Measurements from ENCODE around the gene IQCM.

Gene IQCM

DNA sequence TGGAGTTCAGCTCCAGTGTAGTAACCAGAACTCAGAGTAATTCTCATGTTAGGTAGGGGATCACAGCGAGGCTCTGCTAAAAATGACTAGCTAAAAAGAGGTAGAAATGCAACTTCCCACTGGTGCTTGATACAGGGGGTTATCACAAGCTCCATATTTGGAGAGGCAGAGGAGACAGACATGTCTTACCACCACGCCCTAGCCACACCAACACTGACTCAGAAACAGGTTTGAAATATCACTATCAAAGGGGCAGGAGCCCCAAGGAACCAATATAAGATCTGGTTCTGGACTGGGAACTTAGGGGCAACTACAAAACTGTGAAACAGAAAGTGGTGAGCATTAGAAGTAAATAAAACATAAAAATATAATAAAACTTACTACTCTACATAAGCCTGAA, 62.9 kb downstream of the IQCM start:
- TF ChIP-seq, protein P1, sequence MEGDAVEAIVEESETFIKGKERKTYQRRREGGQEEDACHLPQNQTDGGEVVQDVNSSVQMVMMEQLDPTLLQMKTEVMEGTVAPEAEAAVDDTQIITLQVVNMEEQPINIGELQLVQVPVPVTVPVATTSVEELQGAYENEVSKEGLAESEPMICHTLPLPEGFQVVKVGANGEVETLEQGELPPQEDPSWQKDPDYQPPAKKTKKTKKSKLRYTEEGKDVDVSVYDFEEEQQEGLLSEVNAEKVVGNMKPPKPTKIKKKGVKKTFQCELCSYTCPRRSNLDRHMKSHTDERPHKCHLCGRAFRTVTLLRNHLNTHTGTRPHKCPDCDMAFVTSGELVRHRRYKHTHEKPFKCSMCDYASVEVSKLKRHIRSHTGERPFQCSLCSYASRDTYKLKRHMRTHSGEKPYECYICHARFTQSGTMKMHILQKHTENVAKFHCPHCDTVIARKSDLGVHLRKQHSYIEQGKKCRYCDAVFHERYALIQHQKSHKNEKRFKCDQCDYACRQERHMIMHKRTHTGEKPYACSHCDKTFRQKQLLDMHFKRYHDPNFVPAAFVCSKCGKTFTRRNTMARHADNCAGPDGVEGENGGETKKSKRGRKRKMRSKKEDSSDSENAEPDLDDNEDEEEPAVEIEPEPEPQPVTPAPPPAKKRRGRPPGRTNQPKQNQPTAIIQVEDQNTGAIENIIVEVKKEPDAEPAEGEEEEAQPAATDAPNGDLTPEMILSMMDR (IDR thresholded peaks at IDR 0.05; ENCODE audit: low read depth, low read length), result no peak
- H3K4me3 ChIP-seq (ENCODE audit: low read depth, low read length), result no peak overlapping the region

DNA sequence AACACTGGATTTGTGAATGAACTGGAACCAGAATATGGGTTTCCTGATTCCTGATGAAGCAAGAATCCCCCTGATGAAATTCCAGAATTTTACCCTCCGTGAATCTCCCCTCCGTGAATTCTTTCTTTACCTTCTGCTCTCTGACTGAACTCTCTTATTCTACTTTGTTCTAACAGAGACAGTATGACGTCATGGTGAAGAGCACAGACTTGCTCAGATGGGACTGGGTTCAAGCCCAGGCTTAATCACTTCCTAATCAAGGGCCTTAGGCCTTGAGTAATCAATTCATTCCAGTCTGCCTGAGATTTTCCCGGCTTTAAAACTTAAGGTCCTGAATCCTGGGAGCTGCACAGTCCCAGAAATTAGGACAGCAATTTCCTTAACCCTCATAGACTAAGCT, 64.5 kb downstream of the IQCM start:
- TF ChIP-seq, protein P1 (IDR thresholded peaks at IDR 0.05; ENCODE audit: low read depth, low read length), result no peak
- H3K4me3 ChIP-seq (ENCODE audit: low read depth, low read length), result no peak overlapping the region

DNA sequence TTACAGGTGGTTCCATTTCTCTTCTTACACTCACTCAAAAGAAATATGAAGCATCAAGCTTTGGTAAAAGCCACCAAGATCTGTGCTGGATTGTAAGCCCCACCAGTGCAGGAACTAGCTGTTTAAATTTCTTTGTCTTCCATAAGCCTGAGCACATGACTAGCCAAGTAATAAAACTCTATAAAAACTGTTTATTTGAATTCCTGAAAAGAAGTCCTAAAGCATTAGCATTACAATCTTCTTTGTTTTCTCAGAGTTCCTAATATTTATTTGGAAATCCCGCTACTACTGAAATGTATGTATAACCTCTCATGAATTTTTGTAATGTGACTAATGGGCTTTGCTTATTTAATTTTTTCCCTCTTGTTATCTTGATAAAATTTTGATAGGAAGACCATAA, 65.9 kb downstream of the IQCM start:
- no peak overlapping the region for H3K4me3 ChIP-seq (ENCODE audit: low read depth, low read length)
- TF ChIP-seq, protein P1 (IDR thresholded peaks at IDR 0.05; ENCODE audit: low read depth, low read length), result no peak

DNA sequence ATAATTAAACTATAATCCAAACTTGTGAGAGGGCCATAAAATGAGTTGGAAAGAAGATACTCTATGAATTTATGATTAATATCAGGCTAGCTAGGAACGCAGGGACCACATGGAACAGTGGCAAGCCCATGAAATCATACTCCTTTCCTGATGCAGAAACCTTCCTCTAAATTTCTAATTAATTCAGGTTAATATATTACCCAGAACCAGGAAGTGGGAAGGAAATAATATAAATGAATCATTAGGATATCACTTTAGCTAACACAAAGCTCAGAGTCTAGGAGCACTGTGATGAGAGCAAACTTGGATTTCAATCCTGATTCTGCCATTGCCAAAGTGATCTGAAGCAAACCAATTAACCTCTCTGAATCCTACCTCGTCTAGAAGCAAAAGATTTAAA, 68.0 kb downstream of the IQCM start:
- TF ChIP-seq, protein P1 (IDR thresholded peaks at IDR 0.05; ENCODE audit: low read depth, low read length), result no peak
- no peak overlapping the region for H3K4me3 ChIP-seq (ENCODE audit: low read depth, low read length)

DNA sequence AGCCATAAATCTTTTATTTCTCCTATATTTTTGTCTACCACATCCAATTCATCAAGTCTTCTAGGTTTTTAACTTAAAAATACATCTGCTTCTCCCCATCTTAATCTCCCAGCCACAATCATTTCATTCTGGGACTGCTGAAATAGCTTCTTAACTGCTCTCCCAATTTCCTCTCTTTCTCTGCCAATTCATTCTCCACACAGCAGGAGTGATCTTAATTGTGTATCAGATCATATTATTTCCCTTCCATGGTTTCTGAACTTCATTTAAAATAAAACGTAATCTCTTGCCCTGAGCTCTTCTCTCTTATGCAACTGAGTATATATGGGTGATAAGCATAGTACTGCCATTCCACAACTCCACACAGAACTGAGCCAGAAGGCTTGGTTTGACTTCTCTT, 69.4 kb downstream of the IQCM start:
- TF ChIP-seq, protein P1 (IDR thresholded peaks at IDR 0.05; ENCODE audit: low read depth, low read length), result no peak
- H3K4me3 ChIP-seq (ENCODE audit: low read depth, low read length), result no peak overlapping the region

DNA sequence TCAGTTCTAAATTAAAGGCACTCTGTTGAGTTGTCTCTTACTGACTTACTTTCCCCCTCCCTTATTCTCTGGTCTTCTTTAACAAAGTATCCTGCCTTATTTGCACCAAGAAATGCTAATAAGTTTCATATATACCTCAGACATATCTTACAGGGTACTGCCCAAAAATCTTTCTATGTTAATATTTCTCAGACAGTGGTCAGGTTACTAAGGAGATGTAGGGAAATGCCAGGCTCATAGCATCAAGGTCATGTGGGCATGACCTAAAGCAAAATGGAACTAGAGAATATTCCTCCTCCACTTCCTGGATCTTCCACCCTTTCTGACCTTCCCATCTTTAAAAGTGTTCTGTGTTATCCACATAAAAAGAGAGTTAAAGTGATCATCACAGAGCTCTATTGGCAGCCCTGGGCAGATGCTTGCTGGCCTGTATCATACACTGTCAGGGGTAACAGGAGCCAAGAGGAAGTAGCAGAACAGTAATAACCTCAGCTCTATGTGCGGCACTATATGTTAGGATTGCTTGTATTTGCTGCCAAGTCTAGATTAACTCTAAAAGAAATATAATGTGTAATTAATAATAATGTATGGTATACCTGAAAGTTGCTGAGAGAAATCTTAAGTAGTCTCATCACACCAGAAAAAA, 74.3 kb downstream of the IQCM start:
- H3K4me3 ChIP-seq (ENCODE audit: low read depth, low read length), result no peak overlapping the region
- TF ChIP-seq, protein P1 (IDR thresholded peaks at IDR 0.05; ENCODE audit: low read depth, low read length), result no peak

DNA sequence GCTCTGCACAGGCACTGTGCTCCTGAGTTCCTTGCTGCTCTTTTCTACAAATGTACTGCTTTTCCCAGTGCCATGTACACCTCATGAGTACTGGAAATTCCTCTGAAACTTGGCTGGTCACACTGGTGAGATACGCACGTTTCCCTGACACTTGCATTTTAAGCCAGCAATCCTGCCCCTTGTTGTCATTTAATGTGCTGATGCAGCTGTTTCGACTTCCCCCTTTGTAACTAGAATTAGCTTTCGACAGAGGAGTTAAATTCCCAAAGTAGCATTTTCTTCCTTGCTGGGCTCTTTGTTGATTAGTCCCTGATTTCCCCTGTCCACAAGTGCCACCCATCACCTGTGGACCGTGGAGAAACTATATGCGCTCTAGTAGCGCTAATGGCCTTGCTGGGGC, 77.5 kb downstream of the IQCM start:
- no peak overlapping the region for H3K4me3 ChIP-seq (ENCODE audit: low read depth, low read length)
- TF ChIP-seq, protein P1 (IDR thresholded peaks at IDR 0.05; ENCODE audit: low read depth, low read length), result no peak

All from WI38 (cell line).